Measurements from ENCODE around the gene UBE2M.
"Not testable (repeated sequence)": the region's sequence is repeated elsewhere in the genome, so short reads cannot be mapped to it uniquely, and the experiment has no call there.

- TF ChIP-seq POLR2A, CTCF (IDR thresholded peaks at IDR 0.05): not testable (repeated sequence)
Measured at GRCh38 chr19:58507602-58508223, 50.7 kb downstream of the UBE2M start.

Measured in thyroid gland (tissue), 4 donors.